Activated naive CD4-positive, alpha-beta T cell treated with anti-CD3 and anti-CD28 coated beads, Interleukin-2, amount 50 U/mL, for 72 hours (primary cell): ENCODE measurements around the gene BUB1. TPM values are rescaled to one million over a fixed set of nuclear protein-coding genes. Genes with fewer than 3 reads are reported as not detected.

ENCODE experiments used
- ATAC-seq, 2 donors: fragments of 150-1000 bp; cut with Tn5 transposase; 2 replicates each; pipeline ENCODE4 v1.10.0; 2021; ENCODE audit warnings: mild to moderate bottlenecking in 2 of 2, moderate library complexity in 2 of 2
- DNase-seq, 2 donors: peaks; one replicate each; pipeline ENCODE4 v3.0.0; 2021 to 2022; ENCODE audit warnings: low spot score in 2 of 2
- H3K27ac Mint-ChIP-seq, 2 donors: one replicate each; pipeline ENCODE4 v1.8.0; 2022; ENCODE audit warnings: mild to moderate bottlenecking in 2 of 2, mixed read lengths in 2 of 2
- H3K36me3 Mint-ChIP-seq, 2 donors: one replicate each; pipeline ENCODE4 v1.8.0; 2022; ENCODE audit warnings: mixed read lengths in 2 of 2
- H3K9me3 Mint-ChIP-seq, 2 donors: one replicate each; pipeline ENCODE4 v1.8.0; 2022; ENCODE audit warnings: mixed read lengths in 2 of 2
- total RNA-seq, 2 donors: library from RNA; stranded (reverse); gene quantifications; one replicate each; pipeline ENCODE4 v1.2.3, GENCODE V29; 2022

The BUB1 gene
- total RNA-seq, result 100 to 1,000 TPM in 1 of 2 donors, 10 to 100 TPM in 1; 94.7 to 143 TPM

DNA sequence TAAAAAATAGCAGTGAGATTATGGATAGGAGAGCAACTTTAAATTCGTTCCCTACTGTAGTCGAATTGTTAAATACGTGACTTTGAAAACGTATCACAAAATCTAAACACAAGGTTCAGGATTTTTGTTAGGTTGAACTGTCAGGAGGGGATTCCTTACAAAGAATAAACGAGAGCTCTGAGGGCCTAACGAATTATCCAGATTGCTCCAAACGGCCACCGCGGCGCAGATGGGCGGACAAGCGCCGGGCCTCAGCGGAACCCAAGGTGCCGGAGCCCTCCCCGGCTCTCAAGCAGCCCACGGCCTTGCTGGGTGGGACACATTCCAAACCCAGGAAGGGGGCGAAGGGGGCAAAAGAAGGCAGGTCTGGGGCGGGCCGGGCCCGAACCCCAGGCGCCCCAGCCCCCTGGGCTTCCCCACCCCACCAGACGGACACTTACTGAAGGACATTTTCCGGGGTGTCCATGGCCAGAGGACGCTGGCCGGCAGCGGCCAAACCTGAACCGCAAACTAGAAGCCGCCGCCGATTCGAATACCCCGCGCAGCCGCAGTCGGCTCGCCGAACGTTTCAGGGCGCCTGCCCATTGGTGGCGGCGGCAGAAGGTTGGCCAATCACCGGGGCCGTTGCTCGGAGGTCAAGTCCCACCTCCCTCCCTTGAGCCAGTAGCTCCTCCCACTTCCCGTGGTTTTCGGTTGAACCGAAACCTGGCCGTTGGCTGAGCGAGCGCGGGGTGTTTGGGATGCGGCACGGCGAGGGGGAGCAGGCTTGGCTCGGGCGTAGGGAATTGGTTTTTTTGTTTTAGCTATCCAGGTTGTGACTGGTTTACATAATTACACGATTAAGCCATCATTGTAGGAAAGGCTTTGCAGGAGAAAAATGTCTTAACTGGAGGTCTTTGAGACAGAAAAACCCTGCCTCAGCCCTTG, at the start of gene BUB1:
BUB1 (minus strand) TSS at position 534 of the 927 bp plus-strand sequence; CDS start at position 466, 68 bp downstream.
- peak within 1 kb of the TSS; percentile 95 to 96 for H3K27ac Mint-ChIP-seq
- H3K9me3 Mint-ChIP-seq, result no peaks in the 10 kb centered on the region
- DNase-seq (peak; percentile 94 to 98), ATAC-seq (peak; percentile 93 to 99)
- peaks cover 14 to 17% of the 10 kb centered on the region in 2 donors for H3K36me3 Mint-ChIP-seq

DNA sequence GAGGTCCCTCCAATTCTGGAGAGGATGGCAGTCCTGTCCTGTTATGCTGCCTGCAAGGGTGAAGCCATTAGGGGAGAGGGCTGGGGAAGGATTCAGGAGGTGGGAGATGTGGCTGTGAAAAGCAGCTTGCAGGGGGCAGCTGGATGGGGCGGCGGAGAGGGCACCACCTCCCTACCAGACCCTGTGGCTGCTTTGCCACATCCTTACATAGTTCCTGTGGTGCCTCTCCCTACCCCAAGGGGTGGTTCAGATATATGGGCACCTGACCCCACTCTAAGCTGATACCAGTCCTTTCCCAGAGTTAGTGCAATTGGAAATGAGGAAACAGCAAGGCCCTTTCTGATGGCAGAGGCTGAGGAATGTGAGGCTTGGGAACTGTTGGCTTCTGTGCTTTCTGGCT, 48.4 kb upstream of the BUB1 start:
- Mint-ChIP-seq H3K27ac (no peak overlapping the region), H3K9me3 (no peaks in the 10 kb centered on the region), H3K36me3 (peaks cover 0 to 3% of the 10 kb centered on the region in 2 donors)
- no peak for DNase-seq
- no peak for ATAC-seq

DNA sequence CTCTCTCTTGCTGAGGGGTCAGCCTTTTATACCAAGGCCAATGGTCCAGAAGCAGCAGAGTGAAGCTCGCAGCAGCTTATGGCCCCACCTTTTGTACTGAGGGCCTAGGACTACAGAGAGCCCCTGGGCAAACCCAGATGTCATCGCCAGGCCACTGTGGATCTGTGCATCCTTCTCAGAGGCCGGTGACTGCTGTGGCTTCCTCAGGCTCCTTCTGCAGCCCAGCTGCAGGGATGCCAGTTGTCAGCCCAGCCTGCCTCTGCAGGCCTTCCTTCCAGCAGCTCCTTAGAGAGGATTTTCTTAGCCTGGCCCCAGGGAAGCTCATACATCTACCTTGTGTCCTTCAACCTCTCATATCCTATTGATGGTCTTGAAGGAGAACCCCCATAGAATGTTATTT, 48.0 kb upstream of the BUB1 start:
- ATAC-seq (no peak), DNase-seq (no peak)
- H3K27ac Mint-ChIP-seq, result no peak overlapping the region
- H3K36me3 Mint-ChIP-seq, result no peaks in the 10 kb centered on the region
- no peaks in the 10 kb centered on the region for H3K9me3 Mint-ChIP-seq

DNA sequence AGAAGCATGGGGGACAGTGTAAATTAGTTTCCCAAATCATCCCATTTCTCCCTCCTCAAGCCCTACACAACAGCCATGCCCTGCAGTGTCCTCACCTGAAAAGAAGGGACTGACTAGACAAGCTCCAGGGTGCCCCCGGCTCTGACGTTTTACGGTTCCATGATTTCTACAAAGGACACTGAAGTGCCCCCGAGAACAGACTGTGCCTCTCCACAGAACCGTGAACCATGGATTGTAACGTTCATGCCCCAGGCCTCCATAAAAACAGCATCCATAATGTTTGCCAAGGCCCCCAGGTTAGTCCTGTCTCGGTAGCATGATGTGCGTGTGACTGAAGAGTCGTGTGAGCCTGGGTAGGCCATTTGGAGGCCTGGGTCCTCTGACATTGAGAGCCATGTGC, 47.5 kb upstream of the BUB1 start:
- ATAC-seq (no peak), DNase-seq (no peak)
- Mint-ChIP-seq H3K36me3 (no peaks in the 10 kb centered on the region), H3K27ac (no peak overlapping the region), H3K9me3 (no peaks in the 10 kb centered on the region)

DNA sequence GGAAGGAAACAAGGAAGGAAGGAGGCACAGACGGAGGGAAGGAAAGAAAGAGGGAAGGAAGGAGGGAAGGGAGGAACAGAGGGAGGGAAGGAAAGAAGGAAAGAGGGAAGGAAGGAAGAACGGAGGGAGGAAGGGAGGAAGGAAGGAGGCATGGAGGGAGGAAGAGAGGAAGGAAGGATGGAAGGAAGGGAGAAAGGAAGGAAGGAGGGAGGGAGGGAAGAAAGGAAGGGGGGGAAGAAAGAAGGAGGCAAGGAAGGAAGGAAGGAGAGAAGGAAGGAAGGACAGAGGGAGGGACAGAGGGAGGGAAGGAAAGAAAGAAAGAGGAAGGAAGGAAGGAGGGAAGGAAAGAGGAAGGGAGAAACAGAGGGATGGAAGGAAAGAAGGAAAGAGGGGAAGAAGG, 47.0 kb upstream of the BUB1 start:
- Mint-ChIP-seq H3K36me3 (no peaks in the 10 kb centered on the region), H3K27ac (no peak overlapping the region)
- ATAC-seq, result no peak

DNA sequence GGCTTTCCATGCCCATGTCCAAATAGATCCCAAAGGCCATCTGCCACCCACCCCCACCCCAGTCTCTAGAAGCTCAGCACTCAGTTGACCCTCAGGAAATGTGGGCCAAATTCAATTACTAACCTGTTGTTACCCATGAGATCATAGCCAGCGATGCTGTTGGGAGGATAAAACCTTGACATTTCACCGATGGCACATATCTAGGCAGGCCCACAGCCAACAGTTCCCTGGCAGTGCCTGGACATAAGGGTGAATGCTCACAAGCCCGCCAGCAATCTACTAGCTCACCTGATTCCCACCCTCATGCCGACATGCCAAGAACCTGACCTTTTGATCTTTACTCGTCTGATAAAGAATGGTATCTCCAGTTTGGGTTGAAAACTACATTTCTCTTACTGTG, 42.7 kb upstream of the BUB1 start:
- no peaks in the 10 kb centered on the region for H3K9me3 Mint-ChIP-seq
- no peaks in the 10 kb centered on the region for H3K36me3 Mint-ChIP-seq
- ATAC-seq, result no peak
- DNase-seq, result no peak
- H3K27ac Mint-ChIP-seq, result no peak overlapping the region

More for the DNA sequence above, 47.0 kb upstream of the BUB1 start:
- no peaks in the 10 kb centered on the region for H3K9me3 Mint-ChIP-seq
- DNase-seq, result no peak

DNA sequence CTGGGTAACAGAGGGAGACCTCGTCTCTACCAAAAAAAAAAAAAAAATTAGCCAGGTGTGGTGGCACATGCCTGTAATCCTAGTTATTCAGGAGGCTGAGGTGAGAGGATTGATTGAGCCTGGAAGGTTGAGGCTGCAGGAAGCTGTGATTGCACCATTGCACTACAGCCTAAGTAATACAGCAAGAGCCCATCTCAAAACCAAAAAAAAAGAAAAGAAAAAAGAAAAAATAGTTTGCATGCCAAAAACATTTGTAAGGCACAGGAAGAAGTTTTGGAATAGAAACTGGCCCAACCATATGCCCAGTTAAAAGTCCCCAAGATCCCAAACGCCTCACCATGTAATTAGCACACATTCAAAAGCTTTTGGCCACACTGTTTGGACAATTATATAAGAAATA, 41.1 kb upstream of the BUB1 start:
- Mint-ChIP-seq H3K27ac (no peak overlapping the region), H3K9me3 (no peaks in the 10 kb centered on the region)

DNA sequence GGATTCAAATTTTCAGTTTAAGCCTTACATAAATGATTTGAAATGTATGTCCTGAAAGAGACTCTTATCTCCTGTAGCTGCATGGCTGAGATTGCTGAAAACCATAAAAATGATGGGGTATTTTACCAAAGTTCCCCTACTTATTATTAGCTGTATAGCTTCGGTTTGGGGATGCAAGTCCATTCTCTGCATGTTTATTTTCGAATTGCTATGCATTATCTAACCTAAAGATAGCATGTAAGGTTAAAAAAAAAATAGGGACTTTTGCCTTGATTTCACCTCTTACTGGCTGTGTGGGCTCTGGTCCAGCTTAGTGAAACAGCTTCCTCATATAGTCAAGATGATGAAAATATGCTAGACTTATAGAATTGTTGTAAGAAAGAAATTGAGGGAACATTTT, 40.5 kb upstream of the BUB1 start:
- ATAC-seq, result no peak
- Mint-ChIP-seq H3K27ac (no peak overlapping the region), H3K9me3 (no peaks in the 10 kb centered on the region), H3K36me3 (no peaks in the 10 kb centered on the region)
- no peak for DNase-seq

More for the DNA sequence above, 41.1 kb upstream of the BUB1 start:
- H3K36me3 Mint-ChIP-seq, result no peaks in the 10 kb centered on the region
- DNase-seq (no peak), ATAC-seq (no peak)

DNA sequence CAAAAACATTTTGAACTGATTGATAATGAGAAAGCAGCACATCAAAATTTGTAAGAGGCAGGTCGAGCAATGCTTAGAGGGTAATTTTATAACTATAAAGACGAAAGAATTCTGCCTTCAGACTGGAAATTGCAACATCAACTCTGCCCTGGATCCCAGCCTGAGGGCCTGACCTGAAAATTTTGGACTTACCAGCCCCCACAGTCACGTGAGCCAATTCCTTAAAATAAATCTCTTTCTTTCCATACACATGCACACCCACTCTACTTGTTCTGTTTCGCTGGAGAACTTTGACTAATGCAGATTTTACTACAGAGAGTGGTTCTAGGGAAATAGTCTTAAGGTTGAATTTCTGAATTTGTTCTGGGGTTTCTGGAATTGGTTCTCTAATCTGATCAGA, 39.9 kb upstream of the BUB1 start:
- DNase-seq, result no peak
- Mint-ChIP-seq H3K36me3 (no peaks in the 10 kb centered on the region), H3K27ac (no peak overlapping the region)

DNA sequence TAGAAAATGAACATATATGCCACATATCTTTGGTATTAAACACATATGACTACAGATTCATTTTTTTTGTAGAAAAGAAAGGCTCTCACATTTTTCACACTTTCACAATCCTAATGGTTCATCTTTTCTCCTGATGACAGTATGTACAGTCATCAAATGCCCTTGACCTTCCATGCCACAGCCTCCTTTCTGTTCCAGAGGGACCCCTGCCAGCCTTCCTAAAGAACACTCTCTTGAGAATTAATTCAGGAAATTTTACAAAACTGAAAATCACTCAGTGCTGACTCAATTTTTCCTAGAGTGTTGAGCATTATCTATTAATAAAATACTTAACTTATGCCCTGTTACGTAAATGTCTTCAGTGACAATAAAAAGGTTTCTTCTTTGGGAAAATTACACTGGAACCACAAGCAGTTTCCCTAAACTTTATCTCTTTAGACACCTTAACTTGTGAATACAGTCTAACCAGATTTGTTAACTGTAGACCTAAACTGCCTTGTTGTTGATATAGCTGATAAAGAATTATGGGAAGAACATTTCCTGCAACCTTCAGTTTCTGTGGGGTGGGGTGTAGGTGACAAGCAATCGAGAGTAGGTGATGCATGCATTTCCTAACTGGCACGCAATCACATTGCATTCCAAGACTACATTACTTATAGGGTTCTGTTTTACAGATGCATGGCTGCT, 39.2 kb upstream of the BUB1 start:
- H3K27ac Mint-ChIP-seq, result no peak overlapping the region
- H3K9me3 Mint-ChIP-seq, result no peaks in the 10 kb centered on the region
- DNase-seq (no peak), ATAC-seq (no peak)
- H3K36me3 Mint-ChIP-seq, result no peaks in the 10 kb centered on the region

More for the DNA sequence above, 39.9 kb upstream of the BUB1 start:
- no peak for ATAC-seq
- H3K9me3 Mint-ChIP-seq, result no peaks in the 10 kb centered on the region

DNA sequence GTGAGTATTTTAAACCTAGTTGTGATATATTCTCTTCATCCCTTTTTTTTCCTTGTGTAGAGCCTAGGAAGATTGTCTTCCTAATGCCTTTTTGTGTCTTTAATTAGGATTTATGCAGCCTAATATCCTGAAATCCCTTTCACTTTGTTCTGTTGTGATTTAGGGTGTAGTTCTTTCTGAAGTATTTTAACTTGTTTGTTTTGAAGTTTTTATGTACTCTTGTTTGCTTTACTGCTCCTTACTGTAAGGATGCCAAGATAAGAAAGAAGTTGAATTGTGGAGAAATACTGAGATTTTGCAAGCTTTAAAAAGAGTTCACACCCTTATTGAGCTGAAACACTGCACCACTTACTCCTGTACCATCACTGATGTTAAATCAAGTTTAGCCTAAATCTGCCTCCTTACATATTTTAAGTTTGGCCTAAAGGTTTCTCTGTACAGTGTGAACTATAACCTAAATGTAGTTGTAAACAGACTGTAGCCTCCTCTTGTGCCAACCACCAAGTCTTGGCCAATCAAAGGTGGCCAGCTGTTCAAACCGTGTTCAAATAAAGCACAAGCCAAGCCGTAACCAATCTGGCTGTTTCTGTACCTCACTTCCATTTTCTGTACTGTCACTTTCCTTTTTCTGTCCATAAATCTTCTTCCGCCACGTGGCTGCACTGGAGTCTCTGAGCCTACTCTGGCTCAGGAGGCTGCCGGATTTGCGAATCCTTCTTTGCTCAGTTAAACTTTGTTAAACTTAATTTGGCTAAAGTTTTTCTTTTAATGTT, 36.8 kb upstream of the BUB1 start:
- ATAC-seq (no peak), DNase-seq (no peak)
- Mint-ChIP-seq H3K36me3 (no peaks in the 10 kb centered on the region), H3K27ac (no peak overlapping the region), H3K9me3 (no peaks in the 10 kb centered on the region)

DNA sequence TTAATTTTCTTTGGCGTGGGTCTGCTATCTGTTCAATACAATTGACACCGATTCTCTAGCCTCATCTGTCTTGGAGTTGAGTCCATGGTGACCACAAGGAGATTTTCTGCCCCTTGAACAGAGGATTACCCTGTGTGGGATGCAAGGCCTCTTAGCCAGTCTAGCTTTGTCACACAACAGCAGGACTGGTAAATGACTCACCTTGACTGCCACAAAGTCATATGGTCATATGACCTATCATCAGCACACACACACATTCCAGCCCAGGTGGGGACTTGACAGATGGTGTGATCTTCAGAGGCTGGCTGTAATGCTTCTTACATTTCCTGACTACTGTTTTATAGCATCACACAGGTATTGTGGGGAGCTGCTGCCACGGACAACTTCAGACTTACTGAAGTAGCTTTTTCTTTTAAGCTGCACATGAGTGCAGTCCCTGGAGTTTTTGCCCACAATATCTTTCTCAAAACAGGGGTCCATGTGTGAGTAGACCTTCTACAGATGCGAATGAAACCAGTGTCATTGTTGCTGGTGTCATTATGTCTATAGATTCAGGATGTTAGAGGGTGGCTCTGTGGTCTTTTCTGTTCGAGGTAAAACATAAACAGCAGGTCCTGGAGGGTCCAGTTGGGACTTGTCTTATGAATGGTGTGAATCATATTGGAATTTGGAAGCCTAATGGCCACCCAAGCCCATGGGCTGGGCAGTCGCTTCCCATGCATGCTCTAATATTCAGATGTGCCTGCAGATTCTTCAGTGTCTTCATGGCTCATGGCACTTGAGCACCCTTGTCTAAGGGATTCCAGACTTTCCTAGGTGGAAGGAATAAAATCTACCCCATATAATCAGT, 35.9 kb upstream of the BUB1 start:
- no peaks in the 10 kb centered on the region for H3K9me3 Mint-ChIP-seq
- H3K27ac Mint-ChIP-seq, result no peak overlapping the region

DNA sequence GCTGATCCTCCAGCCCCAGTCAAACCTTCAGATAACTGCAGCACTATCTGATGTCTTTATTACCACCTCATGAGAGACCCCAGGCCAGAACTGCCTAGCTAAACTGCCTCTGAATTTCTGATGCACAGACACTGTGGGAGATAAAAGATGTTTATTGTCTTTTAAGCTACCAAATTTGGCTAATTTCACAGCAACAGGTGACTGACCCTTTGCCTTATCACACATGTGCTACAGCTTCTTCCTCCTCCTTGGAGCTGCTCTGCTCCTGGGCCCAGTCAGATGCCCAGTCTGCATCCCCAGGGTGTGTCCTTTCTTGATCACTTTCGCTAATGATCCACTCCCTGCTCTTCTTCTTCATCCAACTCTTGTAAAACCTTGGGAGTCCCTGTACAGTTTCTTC, 34.9 kb upstream of the BUB1 start:
- ATAC-seq (no peak), DNase-seq (no peak)
- Mint-ChIP-seq H3K36me3 (no peaks in the 10 kb centered on the region), H3K27ac (no peak overlapping the region), H3K9me3 (no peaks in the 10 kb centered on the region)

More for the DNA sequence above, 35.9 kb upstream of the BUB1 start:
- no peaks in the 10 kb centered on the region for H3K36me3 Mint-ChIP-seq
- DNase-seq (no peak), ATAC-seq (peak; percentile 97 to 98)

DNA sequence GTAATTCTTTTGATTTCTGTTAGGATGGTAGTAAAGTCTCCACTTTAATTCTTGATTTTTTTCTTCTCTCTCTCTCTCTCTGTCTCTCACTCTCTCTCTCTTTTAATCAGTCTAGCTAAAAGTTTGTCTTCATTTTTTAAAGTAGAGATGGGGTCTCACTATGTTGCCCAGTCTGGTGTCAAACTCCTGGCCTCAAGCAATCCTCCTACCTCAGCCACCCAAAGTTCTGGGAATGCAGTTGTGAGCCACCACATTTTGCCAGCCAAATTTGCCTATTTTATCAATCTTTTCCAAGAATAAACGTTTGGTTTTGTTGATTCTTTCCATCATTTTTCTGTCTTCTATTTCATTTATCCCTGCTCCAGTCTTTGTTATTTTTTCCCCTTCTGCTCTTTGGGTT, 30.6 kb upstream of the BUB1 start:
- no peak for DNase-seq
- Mint-ChIP-seq H3K9me3 (no peaks in the 10 kb centered on the region), H3K27ac (no peak overlapping the region), H3K36me3 (no peaks in the 10 kb centered on the region)
- no peak for ATAC-seq

DNA sequence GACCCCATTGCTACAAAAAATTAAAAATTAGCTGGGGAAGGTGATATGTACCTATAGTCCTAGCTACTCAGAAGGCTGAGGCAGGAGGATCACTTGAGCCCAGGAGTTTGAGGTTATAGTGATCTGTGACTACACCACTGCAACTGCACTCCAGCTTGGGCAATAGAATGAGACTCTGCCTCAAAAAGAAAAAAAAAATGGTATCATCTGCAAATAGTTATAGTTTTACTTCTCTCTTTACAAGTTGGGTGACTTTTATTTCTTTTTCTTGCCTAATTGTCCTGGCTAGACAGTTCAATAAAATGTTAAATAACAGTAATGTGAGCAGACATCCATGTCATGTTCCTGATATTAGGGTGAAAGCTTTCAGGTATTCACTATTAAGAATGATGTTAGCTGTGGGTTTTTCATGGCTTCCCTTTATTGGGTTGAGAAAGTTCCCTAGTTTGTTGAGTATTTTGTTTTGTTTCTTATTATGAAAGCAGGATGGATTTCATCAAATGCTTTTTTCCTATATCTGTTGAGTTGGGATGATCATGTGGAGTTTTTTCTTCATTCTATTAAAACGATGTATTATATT, 29.6 kb upstream of the BUB1 start:
- no peaks in the 10 kb centered on the region for H3K9me3 Mint-ChIP-seq
- no peaks in the 10 kb centered on the region for H3K36me3 Mint-ChIP-seq
- no peak overlapping the region for H3K27ac Mint-ChIP-seq
- ATAC-seq (no peak), DNase-seq (no peak)
